Left forelimb (tissue), 1 donor: ENCODE results near the gene PDZRN4.
"Not testable (repeated sequence)": the region's sequence is repeated elsewhere in the genome, so short reads cannot be mapped to it uniquely, and the experiment has no call there.

Source experiments
- DNase-seq: peaks from one replicate; pipeline ENCODE4 v3.0.0-alpha.2; 2018; ENCODE audit warnings: low spot score

PDZRN4 gene

DNA sequence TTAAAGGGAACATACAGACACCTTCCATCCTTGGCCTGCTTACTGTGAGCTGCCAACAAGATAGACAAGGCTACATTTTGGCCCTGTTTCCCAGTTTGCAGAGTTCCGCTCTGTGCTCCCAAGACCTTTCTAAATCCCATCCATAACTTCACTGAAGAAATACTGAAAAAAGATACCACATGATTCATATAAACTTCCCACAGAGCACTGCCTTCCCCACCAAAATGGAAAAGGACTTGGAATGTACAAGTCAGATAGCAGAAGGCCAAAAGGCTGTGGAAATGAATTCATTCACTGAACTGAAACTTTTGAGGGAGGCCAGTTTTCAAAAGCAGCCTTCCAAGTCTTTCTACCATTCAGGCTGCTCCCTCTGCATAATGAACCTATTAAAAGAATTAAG lies 29.6 kb downstream of the PDZRN4 start:
- DNase-seq = no peak

DNA sequence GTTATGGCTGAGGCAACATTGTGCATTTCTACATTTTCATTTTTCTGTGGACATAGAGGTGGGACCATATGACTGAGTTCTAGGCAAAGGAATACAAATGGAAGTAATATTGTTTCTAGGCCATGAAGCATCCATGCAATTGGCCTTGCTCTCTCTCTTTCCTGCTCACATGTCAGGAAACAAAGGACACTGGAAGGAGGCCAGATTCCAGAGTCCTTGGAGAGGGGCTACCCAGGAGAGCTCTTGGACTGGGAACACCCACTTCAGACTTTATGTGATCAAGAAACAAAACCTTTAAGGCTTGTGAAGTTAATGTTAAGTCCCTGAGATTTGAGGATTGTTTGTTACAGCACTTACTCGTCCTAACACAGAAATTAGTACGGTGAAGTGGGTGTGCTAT lies 32.8 kb downstream of the PDZRN4 start:
- DNase-seq = no peak

DNA sequence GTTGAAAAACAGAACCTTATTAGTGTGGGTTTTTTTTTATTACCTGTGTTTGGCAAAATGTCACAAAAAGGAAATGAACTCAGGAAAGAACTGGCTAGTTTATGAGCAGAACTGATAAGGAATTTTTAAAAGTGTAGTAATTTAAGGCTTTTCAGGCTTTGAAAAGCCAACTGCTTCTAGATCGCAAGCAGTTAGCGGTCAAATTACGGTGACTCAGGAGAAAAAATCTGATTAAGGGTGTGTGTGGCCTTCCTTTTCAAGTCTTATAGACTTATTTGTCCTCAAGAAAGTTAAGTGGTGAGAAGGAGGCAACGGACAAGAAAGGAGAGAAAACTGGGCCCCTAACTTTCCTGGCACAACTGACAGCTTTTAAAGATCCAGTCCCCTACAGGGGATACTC lies 33.4 kb downstream of the PDZRN4 start:
- DNase-seq = no peak

DNA sequence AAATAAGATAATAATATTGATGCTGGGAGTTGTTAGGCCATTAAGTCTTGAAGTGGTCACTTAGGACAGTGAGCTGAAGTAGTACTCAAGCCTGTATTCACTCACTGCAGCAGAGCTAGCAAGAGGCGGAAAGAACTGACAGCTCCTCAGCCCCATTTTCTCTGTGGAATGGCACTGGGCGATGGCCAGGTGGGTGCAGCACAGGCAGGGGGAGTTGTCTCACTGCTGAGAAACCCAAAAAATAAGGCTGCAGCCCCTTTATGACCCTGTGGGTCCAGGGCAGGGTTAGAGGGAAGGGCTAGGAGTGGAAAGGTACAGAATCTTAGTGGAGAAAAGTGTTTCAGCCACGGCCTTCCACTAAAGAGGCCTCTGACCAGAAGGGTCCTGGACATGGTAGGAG lies 35.5 kb downstream of the PDZRN4 start:
- DNase-seq = no peak

DNA sequence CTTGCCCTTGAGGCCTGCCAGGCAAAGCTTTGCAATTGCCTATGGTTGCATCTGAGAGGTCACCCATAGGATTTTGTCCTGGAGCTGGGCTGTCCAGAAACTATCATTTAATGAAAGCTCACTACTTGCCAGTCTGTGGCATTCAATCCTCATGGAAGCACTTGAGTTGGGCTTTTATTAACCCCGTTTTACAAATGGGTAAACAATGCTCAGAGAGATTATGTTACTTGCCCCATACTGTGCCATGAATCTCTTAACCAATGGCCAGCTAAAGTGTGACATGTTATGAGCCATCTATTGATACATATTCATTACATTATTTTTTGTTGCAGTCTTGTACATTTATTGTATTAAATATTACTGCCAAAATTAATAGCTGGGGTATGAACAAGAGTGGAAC lies 35.9 kb downstream of the PDZRN4 start:
- DNase-seq = no peak

DNA sequence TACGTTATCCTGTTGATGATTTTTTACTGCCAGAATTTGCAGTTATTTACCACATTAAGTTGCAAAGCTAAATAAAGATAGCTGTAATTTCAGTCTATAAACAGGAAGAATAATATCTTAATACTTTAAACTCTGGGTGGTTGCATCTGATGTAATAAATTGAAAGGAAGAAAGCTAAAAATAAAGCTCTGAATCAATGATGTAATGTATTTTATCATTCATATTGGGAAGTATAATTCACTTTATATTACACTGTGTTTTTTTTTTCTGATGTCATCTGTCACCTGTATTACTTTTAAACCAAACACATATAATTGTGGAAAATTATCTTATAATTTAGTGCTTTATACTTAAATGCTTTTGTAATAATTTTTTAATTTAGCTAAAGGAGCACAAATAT lies 37.1 kb downstream of the PDZRN4 start:
- no peak for DNase-seq

DNA sequence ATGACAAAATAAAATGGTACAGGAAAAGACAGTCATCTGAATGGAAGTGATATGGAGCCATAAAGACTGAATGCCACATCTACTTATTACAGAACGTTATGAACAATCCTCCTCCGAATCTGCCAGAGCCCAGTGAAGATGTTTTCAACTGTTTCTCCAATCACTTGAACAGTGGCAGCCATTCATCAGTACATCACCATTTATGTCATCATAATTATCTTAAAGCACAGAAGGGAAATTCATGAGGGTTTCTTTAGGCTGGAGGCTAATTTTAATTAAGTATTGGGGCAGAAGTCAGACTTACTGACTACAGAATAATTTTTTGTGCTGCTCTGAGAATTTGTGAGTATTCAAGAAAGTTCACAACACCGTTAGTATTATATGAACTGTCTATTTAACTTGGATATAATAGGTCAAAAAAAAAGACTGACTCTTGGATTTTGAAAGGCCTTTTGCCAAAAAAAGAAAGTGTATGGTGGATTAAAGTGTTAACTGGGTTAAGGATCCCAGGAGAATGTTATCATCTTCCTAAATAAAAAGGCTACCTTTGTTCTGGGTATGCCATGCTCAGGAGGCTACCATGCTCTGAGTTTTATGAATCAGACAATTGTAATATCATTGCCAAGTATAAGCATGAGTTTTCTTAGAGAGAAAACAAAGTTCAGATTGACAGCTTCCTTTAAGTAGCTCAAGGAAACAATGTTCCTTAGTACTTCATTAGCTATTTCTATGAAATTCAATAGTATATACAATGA lies 40.1 kb downstream of the PDZRN4 start:
- DNase-seq = no peak

DNA sequence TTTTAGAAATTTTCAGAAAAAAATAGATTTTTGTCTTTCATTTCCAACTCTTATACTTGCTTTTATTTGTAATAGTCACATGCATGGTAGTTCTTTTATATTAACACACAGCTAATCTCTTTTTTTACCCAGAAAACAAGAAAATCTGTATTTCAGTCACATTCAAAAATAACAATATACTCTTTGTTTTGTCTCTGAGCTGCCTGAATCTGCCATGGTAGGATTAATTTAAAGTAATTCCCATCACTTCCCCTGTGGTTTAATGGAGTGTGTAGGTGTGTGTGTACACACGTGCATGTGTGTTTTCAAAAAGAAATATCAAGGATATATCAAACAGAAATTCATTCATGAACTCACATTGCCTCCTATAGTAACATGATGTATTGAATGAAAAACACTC lies 42.6 kb downstream of the PDZRN4 start:
- DNase-seq = no peak

DNA sequence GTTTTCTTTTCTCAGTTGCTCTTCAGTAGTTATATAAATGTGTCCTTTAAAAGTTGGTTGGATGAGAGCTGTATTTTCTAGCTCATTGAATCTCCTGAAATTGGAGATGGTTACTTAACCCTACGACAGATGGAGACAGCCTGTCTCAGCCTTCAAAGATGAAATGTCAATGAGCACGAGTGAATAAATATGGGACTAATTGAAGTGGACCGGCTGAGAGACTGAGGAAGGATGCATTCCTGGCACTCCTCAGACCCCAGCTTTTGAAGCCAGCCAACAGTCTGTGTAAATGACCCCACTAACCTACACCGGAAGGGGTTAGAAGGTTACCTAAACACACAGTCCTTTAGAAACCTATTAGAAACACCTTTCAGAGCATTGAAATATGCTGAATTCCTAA lies 46.6 kb downstream of the PDZRN4 start:
- no peak for DNase-seq

DNA sequence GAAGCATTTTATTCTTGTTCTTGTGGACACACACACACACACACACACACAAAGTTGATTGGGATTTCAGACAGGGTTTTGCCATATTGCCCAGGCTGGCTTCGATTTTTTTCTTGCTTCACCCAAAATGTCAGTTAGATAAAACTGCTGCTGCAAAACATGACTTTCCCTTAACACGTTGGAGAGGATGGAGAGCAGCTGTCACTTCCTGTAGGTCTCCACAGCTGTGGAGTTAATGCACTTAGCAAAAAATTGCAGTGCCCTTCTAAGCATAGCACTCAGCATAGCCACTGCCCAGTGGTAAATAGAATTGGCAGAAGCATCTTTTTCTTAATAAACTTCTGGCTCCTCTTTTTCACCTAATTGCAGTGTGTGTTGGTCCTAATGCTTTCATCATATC lies 54.5 kb downstream of the PDZRN4 start:
- DNase-seq = no peak

DNA sequence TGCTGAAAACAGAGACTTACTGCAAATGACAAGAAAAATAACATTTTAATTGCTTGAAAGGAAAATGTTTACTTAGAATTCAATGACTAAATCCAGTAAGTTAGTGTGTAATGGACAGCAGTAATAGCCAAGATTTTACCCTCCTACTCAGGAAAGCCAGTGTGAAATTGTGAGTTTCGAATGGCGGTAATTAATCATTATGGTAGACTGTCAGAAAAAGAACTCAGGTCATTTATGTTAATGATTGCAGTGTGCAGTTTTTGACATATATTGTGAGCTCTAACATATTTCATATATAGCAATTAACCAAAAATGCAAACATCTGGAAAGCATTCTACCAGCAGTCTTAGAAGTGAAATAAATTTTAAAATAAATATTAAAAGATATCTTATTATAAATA lies 60.3 kb downstream of the PDZRN4 start:
- DNase-seq = no peak

DNA sequence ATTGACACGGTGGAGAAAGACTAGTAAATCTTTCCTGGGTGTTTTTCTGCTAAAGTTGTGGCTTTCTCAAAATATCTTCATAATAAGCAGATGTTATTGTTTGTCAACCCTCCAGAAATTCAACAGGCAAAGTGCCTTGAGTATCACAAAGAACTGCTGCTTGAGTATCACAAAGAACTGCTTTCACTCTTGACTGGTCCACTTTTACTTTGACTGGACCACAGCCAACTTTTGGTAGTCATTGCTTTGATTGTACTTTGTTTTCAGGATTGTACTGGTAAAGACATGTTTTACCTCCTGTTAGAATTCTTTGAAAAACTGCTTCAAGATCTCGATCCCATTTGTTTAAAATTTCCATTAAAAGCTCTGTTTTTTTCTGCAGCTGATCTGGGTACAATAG lies 62.6 kb downstream of the PDZRN4 start:
- DNase-seq = no peak

DNA sequence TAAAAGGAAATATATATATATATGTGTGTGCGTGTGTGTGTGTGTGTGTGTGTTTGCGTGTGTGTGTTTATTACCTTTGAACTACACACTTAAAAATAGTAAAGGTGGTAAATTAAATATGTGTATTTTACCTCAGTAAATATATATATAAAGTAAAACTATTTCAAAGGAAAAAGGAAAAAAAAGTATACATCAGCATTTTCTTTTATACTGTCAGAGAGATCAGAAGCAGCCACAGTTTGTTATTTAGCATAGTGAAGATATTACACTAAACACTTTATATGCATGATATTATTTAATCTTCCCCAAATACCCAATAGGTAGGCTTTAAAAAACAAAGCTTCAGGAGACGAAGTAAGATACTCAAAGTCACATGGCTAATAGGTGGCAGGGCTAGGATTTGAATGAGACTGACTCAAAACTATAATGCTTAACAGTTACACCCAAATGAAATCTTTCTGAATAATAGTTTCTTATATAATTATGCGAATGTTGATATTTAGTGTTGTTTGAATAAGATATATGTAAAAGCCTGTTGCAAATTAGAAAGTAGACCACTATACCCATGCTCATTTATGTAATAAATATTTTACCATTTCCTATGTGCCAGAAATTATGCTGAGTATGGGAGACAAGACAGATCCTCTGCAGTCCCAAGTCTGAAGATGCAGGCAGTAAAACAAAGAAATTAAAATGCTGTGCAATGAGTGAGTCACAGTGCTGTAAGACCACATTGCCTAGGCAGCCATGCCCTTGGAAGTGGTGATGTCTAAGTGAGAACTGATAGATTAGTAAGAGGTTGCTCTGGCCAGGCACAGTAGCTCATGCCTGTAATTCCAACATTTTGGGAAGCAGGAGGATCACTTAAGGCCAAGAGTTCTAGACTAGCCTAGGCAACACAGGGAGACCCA lies 66.1 kb downstream of the PDZRN4 start:
- DNase-seq = no peak

DNA sequence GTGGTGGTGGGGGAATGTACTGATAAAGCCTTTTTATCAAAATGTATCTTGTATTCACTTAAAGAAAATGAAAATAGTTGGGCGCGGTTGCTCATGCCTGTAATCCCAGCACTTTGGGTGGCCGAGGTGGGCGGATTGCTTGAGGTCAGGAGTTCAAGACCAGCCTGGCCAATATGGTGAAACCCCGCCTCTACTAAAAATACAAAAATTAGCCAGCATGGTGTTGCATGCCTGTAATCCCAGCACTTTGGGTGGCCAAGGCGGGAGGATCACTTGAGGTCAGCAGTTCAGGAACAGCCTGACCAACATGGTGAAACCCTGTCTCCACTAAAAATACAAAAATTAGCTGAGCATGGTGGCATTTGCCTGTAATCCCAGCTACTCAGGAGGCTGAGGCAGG lies 75.1 kb downstream of the PDZRN4 start:
- not testable (repeated sequence) for DNase-seq

DNA sequence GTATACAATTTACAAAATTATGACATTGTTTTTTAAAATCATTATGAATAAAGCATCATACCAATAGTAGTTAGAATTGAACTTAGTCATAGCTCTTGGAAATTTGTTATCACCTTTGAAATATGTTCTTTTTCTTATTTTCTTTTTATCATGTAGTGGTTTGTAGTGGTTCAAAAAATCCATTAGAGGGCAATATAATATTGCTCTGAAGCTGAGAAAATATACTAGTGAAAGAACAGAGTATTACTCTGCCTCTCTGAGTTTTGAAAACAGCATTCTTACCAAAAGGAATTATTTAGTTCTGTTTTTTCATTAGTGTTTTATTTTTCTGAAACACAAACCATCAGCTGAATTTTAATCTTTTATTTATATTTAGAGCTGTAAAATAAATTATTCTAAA lies 76.2 kb downstream of the PDZRN4 start:
- no peak for DNase-seq

DNA sequence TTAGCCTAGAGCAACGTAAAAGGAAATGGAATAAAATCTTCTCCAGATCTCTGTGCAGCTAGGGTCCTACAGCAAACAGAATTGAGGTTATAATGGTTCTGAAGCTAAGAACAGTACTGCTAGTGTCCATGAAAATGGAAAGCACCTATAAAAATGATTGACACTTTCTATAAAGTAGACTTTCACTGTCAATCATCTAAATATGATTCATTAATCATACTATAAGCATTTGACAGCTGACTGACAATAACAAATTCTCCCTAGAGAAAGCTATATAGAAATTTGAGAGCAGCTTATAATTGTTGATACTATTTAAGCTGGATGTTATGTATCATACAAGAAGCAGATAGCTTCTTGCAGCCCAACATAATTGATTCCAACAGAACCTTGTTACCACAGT lies 80.9 kb downstream of the PDZRN4 start:
- no peak for DNase-seq

DNA sequence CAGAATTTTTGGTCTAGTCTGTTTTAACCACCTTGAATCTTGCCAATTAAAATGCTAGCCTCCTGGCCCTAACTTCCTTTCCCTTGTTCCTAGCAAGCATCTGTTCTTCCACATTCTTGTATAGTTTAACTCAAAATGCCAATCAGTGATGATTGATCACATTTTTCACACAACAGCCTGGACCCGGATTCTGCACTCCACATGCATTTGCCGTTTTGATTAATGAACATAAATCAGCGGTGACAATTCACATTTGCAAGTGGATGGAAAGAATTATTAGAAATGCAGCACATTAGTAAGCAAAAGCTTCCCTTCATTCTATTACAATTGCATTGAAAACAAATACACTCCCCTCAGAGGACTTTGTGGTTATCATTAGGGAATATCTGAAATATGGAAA lies 83.4 kb downstream of the PDZRN4 start:
- DNase-seq = no peak

DNA sequence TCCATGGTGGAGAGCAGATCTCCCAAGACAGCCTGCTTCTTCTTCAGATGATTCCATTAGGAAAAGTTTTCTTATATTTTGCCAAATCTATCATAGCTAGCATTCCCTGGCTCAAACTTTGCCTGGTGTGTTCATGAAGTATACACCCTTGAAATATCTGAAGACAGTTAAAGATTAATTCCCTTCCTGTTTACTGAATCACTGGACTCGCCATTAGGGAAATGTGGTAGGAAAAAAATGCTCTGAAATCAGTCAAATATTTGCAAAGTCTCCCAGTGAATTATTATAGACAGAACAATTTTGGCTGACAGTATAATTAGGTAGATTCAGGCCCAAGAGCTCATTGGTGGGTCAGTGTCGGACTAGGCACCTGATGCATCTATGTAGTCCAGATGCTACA lies 86.5 kb downstream of the PDZRN4 start:
- no peak for DNase-seq

DNA sequence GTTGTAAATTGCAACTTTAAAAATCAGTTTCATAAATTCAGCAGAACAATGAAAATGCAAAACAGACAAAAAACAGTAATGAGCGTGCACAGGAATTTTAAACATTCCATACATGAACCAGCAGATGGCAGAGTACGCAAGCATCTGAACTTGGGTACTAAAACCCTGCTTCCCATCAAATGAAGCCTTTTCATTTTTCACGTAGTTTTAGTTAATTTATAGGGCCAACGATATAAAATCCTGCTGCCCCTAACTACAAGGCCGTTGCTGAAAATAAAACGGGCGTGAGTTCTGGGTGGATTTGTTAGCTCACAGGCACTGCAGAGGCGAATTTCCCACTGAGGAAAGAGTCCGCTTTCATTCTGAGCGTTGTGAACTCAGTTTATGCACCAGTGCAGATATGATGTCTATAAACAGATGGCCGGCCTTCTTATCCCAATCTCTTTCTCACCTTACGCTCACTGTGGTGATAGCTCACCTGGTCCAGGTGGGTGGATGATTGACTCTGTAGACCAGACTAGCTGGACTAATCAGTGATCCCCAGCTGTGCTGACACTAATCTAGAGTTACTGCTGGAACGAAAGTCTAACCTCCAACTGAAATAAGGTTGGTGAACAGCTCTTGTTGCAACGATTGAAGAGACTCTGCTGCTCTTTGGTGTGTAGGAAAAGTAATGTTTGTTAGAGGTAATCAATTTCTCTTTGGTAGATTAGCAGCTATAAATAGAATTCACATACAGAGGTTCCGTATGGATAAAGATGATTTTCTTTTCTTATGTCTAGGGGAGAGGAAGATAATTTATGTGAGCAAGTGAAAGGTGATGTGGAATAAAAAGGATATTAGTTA lies 89.2 kb downstream of the PDZRN4 start:
- no peak for DNase-seq

DNA sequence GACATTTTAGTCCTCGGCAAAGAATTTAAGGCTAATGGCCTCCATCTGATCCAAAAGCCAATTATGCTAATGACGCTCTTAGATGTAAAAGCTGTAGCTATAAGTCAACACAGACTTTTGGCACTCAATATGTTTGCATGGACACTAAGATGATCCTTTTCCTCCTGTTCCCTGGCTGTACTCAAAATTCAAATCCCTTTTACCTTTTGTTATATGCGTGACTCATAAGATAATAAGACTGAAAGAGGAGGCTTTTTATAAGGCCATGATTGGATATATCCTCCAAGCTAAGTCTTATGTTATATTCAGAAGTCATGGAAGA lies 89.8 kb downstream of the PDZRN4 start:
- no peak for DNase-seq

DNA sequence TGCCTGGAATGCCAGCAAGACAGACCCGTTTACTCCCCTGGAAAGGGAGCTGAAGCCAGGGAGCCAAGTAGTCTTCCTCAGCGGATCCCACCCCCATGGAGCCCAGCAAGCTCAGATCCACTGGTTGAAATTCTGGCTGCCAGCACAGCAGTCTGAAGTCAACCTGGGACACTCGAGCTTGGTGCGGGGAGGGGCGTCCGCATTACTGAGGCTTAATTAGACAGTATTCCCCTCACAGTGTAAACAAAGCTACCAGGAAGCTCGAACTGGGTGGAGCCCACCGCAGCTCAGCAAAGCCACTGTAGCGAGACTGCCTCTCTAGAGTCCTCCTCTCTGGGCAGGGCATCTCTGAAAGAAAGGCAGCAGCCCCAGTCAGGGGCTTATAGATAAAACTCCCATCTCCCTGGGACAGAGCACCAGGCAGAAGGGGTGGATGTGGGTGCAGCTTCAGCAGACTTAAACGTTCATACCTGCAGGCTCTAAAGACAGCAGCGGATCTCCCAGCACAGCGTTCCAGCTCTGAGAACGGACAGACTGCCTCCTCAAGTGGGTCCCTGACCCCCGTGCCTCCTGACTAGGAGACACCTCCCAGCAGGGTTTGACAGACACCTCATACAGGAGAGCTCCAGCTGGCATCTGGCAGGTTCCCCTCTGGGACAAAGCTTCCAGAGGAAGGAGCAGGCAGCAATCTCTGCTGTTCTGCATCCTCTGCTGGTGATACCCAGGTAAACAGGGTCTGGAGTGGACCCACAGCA lies 92.4 kb downstream of the PDZRN4 start:
- not testable (repeated sequence) for DNase-seq

DNA sequence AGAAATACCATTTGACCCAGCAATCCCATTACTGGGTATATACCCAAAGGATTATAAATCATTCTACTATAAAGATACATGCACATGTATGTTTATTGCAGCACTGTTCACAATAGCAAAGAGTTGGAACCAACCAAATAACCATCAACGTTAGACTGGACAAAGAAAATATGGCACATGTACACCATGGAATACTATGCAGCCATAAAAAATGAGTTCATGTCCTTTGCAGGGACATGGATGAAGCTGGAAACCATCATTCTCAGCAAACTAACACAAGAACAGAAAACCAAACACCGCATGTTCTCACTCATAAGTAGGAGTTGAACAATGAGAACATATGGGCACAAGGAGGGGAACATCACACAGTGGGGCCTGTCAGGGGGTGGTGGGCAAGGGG lies 97.3 kb downstream of the PDZRN4 start:
- DNase-seq = not testable (repeated sequence)
